Measurements from ENCODE around the gene F2.

F2 gene

DNA sequence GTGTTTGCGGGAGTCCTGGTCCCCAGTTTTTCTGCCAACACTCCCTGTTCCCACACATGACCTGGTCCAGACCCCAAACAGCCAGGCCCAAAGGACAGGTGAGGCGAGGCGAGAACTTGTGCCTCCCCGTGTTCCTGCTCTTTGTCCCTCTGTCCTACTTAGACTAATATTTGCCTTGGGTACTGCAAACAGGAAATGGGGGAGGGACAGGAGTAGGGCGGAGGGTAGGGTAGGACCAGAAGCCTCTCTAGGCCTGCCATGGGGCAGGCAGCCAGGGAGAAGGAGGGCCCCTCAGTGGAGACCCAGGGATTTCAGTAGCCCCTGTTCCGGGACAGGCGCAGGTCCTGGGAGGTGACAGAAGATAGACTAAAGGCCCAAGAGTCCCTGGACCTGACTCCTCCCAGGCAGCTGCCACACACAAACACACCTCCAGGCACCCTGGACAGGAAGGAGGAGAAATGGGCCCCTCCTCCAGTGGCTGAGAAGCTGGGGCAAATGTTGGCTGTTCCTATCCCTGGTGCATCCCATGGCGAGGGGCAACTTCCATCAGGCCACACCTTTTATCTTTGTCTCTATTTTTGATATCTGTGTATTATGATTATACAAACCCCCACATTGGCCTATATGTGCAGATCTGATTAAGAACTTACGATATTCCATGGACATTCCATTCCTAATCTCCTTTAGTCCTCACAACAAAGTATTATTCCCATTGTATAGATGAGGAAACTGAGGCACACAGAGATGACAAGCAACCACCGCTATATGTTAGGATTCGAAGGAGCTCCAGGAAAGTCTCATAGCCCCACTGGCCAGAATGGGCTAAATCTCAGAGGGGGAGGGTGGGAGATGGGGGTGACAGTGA is 626 bp upstream of the F2 start:
- DNase-seq: no peak

DNA sequence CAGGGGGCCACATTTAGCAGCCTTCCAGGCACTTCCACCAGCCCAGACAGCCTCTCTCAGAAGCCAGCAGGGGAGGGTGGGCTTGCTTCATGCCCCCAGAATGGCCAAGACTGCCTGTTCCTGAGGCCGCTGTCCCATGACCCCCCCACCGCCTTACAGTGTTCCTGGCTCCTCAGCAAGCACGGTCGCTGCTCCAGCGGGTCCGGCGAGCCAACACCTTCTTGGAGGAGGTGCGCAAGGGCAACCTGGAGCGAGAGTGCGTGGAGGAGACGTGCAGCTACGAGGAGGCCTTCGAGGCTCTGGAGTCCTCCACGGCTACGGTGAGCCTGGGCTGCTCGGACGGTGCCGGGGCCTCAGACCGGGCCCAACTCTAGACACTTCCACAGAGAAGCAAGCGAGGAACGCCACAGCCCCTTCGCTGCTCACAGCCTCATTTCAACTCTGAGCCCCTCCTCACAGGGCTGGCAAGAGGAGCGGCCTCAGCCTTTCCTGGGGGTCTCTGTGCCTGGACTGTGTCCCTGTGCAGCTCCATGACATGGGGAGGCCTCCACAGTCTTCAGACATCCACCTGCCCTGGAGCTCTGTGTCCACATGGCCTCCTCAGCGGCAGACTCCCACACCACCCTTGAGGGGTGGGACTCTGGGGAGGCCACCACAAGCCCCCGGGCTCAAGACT is 668 bp downstream of the F2 start:
- no peak for DNase-seq

DNA sequence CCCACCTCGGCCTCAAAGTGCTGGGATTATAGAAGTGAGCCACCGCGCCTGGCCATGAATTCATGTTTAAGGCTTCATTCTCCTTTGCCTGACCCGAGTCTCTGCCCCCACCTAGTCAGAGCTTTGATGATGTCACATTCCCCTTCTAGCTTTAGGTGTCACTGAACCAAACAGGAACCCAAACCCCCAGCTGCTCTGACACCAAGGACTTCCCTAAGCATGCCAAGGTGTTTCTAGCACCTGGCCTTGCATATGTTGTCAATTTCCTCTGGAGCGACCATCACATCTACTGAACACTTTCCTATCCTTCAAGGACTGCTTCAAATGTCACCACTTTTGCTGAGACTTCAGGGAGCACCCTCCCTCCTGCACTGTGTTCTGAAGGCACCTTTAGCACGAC is 2.3 kb downstream of the F2 start:
- DNase-seq: no peak

DNA sequence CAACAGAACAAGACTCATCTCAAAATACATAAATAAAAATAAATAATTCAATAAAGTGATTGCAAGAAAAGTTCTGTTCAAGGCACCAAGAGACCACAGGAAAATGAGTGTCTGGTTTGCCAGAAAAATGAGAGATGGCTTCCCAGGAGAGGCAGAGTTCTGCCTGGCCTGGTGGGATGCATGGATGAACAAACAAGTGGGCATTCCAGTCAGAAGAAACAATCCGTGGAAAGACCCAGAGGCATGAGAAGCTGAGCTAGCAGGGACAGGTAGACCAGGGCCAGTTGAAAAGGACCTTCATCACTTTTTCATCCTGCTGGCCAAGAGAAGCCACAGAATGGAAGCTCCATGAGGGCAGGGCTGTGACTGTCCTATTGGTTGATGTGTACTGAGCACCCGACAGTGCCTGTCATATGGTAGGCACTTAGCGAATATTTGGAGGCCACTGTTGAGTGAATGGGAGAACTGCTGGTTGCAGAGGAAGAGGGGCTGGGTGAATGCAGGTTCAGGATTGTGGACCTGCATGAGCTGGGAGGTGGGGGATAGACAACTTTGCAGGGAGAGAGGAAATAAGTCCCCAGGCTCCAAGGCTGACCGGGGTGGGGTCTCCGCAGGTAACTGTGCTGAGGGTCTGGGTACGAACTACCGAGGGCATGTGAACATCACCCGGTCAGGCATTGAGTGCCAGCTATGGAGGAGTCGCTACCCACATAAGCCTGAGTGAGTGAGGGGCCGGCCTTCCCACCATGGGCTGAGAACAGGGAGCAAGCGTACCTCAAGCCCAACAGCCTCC is 3.7 kb downstream of the F2 start:
- DNase-seq: no peak

DNA sequence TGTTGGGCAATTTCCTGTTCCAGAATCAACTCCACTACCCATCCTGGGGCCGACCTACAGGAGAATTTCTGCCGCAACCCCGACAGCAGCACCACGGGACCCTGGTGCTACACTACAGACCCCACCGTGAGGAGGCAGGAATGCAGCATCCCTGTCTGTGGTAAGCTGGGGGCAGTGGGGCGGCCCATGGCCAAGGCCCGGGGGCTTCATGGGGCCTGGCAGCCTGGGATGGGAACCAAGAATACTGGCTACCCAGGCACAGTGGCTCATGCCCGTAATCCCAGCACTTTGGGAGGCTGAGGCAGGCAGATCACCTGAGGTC is 4.3 kb downstream of the F2 start:
- DNase-seq: no peak

DNA sequence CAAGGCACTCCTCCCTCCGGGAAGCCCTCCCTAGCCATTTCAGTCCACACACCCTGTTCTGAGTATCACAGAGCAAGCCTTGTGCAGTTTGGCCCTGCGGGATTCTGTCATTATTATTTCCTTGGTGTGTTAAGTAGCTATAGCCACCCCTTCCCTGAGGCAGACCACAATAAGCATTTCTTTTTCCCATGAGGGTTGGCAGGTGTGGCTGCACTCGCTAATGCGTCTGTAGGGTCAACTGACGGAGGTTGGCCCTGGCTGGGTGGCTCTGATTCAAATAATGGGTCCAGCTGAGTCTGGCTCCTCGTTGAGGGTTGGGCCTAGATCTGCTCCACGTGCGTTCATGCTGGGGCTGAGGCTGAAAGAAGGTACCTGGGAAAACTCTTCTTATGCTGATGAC is 5.1 kb downstream of the F2 start:
- no peak for DNase-seq

DNA sequence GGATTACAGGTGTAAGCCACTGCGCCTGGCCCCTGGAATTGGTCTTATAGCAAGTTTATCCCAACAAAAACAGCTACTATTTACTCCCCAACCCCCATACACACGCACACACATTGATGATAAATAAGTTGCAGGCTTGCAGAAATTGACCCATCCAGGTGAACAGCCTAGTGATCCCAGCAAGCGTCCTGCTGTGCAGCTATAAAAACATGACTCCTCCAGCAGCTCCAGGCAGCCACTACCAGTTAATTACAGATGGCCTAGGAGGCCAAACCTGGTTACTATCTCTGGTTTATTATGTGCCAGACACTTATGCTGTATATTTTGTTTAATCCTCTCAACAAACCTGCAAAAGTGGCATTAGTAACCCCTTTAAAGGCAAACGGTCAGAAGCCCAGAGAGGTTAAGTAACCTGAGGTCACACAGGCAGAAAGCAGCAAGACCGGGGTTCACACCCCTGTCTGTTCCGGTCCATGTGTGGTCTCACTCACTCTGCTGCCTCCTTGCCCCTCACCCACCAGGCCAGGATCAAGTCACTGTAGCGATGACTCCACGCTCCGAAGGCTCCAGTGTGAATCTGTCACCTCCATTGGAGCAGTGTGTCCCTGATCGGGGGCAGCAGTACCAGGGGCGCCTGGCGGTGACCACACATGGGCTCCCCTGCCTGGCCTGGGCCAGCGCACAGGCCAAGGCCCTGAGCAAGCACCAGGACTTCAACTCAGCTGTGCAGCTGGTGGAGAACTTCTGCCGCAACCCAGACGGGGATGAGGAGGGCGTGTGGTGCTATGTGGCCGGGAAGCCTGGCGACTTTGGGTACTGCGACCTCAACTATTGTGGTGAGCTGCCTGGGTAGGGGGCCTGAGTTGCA is 6.6 kb downstream of the F2 start:
- DNase-seq: no peak

DNA sequence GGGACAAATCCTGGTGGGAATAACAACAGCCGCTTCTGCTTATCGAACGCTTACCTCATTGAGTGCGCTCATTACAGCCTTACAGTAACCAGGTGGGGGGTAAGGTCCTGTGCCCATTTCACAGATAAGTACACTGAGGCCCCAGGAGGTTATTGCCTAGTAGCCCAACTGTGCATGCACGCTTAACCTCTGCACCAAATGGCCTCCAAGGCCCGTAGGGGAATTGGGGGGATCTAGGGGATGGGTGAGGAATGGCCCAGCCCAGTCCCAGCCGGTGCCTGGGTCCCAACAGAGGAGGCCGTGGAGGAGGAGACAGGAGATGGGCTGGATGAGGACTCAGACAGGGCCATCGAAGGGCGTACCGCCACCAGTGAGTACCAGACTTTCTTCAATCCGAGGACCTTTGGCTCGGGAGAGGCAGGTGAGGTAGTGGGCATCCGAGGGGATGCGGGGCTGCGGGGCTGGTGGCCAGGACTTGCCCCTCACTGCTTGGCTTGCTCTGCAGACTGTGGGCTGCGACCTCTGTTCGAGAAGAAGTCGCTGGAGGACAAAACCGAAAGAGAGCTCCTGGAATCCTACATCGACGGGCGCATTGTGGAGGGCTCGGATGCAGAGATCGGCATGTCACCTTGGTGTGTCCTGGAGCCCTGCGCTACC is 7.3 kb downstream of the F2 start:
- DNase-seq: no peak

DNA sequence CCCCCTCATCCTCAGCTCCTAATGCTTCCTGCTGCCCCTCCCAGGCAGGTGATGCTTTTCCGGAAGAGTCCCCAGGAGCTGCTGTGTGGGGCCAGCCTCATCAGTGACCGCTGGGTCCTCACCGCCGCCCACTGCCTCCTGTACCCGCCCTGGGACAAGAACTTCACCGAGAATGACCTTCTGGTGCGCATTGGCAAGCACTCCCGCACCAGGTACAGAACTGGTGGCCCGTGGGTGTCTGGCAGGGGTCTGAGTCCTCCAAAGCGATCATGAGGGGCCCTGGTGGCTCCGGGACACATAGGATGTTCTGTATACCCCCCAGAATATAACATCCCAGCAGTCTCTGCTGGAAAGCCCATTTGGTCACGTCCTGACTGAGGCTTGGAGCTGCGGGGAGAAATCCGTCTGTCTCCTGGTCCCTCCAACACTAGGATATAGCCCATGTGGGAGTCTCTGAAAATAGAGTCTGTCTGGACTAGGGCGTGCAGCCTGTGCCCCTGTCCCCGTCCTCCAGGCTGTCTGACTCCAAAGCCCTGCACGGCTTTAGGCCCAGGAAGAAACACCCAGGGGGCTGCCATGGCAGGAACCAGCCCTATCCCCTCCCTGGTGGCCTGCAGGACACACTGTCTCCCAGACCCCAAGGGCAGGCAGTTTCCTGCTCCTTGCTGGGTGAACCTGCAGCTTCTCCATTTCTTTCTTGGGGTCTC is 9.1 kb downstream of the F2 start:
- DNase-seq: peak; percentile 28

DNA sequence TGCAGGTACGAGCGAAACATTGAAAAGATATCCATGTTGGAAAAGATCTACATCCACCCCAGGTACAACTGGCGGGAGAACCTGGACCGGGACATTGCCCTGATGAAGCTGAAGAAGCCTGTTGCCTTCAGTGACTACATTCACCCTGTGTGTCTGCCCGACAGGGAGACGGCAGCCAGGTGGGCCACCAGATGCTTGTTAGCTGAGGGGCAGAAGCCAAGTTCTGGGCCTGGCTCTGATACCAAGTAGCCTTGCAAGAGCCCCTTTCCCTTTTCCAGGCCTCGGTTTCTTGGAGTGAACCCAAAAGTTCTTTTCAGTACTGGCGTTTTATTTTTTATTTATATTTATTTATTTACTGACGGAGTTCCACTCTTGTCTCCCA is 9.6 kb downstream of the F2 start:
- DNase-seq: no peak

DNA sequence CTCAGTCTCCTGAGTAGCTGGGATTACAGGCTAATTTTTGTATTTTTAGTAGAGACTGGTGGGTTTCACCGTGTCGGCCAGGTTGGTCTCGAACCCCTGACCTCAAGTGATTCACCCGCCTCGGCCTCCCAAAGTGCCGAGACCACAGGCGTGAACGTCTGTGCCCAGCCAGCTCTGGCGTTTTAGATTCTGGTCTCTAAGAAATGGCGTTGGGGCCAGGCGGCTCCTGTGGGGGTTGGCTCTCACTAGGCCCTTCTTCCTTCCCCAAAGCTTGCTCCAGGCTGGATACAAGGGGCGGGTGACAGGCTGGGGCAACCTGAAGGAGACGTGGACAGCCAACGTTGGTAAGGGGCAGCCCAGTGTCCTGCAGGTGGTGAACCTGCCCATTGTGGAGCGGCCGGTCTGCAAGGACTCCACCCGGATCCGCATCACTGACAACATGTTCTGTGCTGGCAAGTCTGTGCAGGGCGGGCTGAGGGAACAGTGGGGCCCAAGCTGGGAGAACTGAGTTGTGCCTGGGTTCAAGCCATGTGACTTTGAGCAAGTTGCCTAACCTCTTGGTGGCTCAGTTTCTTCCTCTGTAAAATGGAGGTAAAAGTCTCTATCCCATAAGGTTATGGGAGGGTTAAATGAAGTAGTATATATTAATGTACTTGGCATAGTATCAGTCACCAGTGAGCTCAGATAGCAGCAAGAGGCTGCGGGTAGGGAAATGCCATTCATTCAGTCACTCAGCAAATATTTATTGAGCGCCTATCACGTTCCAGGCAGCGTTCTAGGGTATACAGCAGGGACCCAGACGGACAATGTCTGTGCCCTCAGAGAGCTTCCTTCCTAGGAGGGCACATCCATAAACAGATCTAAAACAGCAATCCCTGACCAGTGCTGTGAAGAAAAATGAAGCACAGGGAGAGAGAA is 10.4 kb downstream of the F2 start:
- DNase-seq: peak; percentile 13

DNA sequence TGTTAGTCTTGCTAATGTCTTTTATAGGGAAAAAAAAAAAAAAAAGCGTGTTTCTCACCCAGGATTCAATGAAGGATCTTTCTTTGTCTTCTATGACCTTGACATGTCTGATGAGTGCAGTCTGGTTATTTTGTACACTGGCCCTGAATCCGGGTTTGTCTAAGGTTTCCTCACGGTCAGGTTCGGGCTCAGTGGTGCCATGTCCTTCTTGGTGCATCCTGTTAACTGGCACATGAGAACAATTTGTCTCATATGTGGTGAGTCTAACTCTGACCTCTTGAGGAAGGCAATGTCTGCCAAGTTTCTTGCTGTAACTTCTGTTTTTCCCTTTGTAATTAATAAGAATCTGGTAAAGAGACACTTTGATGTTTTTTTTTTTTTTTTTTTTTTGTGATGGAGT is 12.5 kb downstream of the F2 start:
- no peak for DNase-seq

DNA sequence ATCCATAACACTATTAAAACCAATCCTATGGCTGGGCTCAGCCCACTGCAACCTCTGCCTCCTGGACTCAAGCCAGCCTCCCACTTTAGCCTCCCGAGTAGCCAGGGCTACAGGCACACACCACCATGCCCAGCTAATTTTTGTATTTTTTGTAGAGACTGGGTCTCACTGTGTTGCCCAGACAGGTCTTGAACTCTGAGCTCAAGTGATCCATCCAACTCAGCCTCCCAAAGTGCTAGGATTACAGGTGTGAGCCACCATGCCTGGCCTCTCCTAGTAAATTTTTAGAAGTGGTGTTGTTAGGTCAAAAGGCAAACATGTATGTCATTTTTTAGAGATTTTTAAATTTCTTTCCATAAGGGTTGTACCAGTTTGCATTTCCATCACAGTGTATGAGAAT is 14.2 kb downstream of the F2 start:
- peak; percentile 6 for DNase-seq

DNA sequence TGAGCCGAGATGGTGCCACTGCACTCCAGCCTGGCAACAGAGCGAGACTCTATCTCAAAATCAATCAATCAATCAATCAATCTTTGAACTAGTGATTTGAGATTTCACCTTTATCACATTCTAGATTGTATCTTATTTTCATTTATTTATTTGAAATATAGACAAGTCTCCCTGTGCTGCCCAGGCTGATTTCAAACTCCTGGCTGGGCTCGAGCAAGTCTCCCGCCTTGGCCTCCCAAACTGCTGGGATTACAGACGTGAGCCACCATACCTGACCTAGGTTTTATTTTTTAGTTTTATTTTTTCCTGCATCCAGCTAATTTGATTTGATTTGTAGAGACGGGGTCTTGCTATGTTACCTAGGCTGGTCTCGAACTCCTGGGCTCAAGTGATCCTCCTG is 17.1 kb downstream of the F2 start:
- no peak for DNase-seq

DNA sequence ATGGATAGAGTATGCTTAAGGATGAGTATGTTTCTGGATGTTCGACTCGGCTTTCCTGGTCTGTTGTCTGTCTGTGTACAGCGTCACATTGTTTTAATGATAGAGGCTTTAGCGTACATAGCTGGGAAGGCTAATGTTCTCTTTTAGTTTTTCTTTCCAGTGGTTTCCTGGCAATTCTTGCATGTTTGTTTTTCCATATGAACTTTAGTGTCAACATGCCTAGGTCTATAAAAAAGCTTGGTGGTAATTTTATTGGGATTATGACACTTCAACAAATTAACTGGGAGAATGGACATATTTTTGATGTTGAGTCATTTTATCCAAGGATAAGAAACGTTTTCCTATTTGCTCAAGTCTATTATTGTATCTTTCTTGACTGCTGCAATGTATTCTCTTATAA is 17.6 kb downstream of the F2 start:
- DNase-seq: no peak

DNA sequence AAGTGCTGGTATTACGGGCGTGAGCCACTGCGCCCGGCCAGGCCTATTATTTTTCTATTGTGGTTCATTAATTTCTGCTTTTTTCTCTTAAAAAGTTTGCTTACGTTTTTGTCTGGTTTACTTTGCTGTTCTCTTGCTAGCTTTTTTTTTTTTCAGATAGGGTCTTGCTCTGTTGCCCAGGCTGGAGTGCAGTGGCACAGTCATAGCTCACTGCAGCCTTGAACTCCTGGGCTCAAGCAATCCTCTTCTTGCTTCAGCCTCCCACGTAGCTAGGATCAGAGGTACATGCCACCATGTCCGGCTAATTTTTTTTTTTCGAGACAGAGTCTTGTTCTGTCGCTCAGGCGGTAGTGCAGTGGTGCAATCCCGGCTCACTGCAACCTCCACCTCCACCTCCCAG is 18.7 kb downstream of the F2 start:
- no peak for DNase-seq

DNA sequence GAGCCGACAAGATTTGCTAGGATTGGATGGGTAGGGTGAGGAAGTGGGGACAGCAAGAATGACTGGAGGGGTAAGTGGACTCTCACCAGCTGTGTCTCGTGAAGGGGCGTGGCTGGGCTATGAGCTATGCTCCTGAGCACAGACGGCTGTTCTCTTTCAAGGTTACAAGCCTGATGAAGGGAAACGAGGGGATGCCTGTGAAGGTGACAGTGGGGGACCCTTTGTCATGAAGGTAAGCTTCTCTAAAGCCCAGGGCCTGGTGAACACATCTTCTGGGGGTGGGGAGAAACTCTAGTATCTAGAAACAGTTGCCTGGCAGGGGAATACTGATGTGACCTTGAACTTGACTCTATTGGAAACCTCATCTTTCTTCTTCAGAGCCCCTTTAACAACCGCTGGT is 19.9 kb downstream of the F2 start:
- peak; percentile 19 for DNase-seq

DNA sequence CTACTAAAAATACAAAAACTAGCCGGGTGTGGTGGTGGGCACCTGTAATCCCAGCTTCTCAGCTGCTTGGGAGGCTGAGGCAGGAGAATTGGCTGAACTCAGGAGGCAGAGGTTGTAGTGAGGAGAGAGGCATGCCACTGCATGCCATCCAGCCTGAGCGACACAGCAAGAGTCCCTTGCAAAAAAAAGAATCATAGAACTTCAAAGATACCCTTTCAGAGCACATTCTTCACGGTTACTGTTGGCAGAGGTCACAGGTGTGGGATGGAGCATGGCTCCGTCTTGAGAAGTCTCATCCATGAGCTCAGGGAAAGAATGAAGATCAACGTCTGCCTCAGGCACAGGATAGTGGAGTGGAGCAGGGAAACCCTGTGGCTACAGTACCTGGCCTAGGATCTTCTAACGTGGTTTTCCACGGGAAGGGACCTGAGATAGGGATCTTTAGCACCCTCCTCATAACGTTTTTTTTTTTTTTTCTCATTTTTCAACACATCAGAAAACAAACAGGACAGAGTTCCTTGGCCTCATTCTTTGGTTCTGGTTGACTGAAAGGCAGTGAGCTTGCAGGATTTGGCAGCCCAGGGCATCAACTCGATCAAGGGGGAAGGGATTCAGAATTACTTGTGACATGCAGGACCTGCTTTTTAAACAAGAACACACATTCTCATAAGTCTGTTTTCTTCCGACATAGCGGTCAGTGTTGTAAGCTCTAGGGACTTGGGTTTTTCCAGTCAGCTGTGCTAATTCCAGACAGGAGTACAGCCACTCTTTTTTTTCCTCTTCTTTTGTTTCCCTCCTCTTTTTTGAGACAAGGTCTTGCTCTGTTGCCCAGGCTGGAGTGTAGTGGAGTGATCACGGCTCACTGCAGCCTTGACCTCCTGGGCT is 22.8 kb downstream of the F2 start:
- DNase-seq: no peak

DNA sequence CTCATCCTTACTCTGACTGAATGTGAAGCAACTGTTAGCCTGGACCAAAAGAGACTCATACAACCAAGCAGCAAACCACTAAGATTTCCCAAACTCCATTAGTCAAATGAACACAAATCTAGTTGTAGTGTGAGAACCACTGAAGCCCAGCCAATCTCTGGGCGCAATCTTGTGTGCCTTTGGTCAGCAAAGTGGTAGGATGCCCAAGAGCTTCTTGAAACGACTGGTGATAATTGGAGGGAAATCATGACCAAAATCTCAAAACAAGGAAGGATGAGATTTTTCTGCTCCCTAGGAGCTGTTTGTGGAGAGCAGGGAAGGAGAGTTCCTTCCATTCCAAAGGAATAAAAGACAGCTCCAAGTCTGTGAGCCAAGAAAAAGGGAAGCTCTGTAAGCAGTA is 24.0 kb downstream of the F2 start:
- no peak for DNase-seq
